Fibroblast of lung (primary cell): Measurements from ENCODE around the gene TRIP6.

Experiments
- CTCF ChIP-seq, 2 donors: IDR thresholded peaks in 1 of 2; conservative IDR thresholded peaks in 1 of 2; 1 replicate in 1 of 2; 2 replicates in 1 of 2; pipeline ENCODE4 v1.5.1; 2011 to 2012; ENCODE audit warnings: low read length in 2 of 2, control low read depth in 1 of 2, inconsistent platforms in 1 of 2, low read depth in 1 of 2, mild to moderate bottlenecking in 1 of 2
- EZH2 ChIP-seq: IDR thresholded peaks from 2 replicates; pipeline ENCODE4 v1.5.1; 2012; ENCODE audit warnings: low read length, control low read depth, mild to moderate bottlenecking; ENCODE audit errors: missing control alignments

DNA sequence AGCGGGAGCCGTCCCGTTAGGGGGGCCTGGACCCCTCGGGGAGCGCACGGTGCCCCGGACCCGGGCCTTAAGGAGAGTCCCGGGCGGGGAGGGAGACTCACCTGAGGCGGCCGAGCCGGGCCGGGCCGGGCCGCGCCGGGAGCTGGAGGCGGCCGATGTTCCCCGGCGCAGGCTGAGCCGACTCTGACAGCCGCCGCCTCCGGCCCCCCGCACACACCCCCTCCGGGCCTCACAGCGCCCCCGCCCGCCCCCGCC is 28.4 kb downstream of the TRIP6 start, which contains the start of gene ACHE:
- TF ChIP-seq CTCF (conservative IDR thresholded peaks at IDR 0.05 in 1 of 2, IDR thresholded peaks at IDR 0.05 in 1 of 2; ENCODE audit: low read depth in 1 of 2, low read length in 2 of 2), result no peak
- no peak for TF ChIP-seq EZH2
